ENCODE results near the gene PPIL1. TPM values are rescaled to one million over a fixed set of nuclear protein-coding genes. Genes with fewer than 3 reads are reported as not detected.

Gene PPIL1
- total and polyA plus RNA-seq, 4 donors = 15.8 to 23.9 (median 20.3) TPM

GRCh38 chr6:36820700-36821580, 53.7 kb downstream of the PPIL1 start:
- Histone ChIP-seq H3K9me3 (ENCODE audit: control insufficient read depth in 4 of 4, low read length in 3 of 4) (no peaks in the 10 kb centered on the region), H3K27me3 (ENCODE audit: control insufficient read depth in 4 of 4, insufficient read depth in 4 of 4, low read length in 3 of 4) (no peaks in the 10 kb centered on the region), H3K9ac (ENCODE audit: low read depth in 1 of 2, low read length in 2 of 2) (no peak overlapping the region), H3K4me3 (ENCODE audit: low read depth in 1 of 3, low read length in 3 of 3) (no peak overlapping the region), H3K4me1 (ENCODE audit: control insufficient read depth in 4 of 4, insufficient read depth in 4 of 4, low read length in 3 of 4) (no peaks in the 10 kb centered on the region), H3K27ac (ENCODE audit: low read depth in 1 of 2, low read length in 2 of 2) (no peak overlapping the region), H3K36me3 (ENCODE audit: control insufficient read depth in 4 of 4, insufficient read depth in 3 of 4, low read depth in 1 of 4, low read length in 3 of 4) (no peaks in the 10 kb centered on the region)
- TF ChIP-seq, protein P1, sequence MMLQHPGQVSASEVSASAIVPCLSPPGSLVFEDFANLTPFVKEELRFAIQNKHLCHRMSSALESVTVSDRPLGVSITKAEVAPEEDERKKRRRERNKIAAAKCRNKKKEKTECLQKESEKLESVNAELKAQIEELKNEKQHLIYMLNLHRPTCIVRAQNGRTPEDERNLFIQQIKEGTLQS (IDR thresholded peaks at IDR 0.05) = no peak
- TF ChIP-seq RAD21 (IDR thresholded peaks at IDR 0.05) (no peak), YY1 (IDR thresholded peaks at IDR 0.05) (no peak), FOXA1 (IDR thresholded peaks at IDR 0.05) (no peak), HNF4G (IDR thresholded peaks at IDR 0.05) (no peak), TAF1 (conservative IDR thresholded peaks at IDR 0.05) (no peak), HNF4A (conservative IDR thresholded peaks at IDR 0.05) (no peak), SP1 (IDR thresholded peaks at IDR 0.05) (no peak), RXRA (IDR thresholded peaks at IDR 0.05) (no peak), GABPA (IDR thresholded peaks at IDR 0.05 in 1 of 2, conservative IDR thresholded peaks at IDR 0.05 in 1 of 2) (no peak), NR2F2 (IDR thresholded peaks at IDR 0.05) (no peak), FOXA2 (IDR thresholded peaks at IDR 0.05) (no peak), EGR1 (IDR thresholded peaks at IDR 0.05; ENCODE audit: low read depth in 2 of 2) (no peak), MAX (IDR thresholded peaks at IDR 0.05) (no peak), JUND (IDR thresholded peaks at IDR 0.05) (no peak)
- TF ChIP-seq, protein P2, sequence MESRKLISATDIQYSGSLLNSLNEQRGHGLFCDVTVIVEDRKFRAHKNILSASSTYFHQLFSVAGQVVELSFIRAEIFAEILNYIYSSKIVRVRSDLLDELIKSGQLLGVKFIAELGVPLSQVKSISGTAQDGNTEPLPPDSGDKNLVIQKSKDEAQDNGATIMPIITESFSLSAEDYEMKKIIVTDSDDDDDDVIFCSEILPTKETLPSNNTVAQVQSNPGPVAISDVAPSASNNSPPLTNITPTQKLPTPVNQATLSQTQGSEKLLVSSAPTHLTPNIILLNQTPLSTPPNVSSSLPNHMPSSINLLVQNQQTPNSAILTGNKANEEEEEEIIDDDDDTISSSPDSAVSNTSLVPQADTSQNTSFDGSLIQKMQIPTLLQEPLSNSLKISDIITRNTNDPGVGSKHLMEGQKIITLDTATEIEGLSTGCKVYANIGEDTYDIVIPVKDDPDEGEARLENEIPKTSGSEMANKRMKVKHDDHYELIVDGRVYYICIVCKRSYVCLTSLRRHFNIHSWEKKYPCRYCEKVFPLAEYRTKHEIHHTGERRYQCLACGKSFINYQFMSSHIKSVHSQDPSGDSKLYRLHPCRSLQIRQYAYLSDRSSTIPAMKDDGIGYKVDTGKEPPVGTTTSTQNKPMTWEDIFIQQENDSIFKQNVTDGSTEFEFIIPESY (IDR thresholded peaks at IDR 0.05) = no peak
- TF ChIP-seq, protein P3, sequence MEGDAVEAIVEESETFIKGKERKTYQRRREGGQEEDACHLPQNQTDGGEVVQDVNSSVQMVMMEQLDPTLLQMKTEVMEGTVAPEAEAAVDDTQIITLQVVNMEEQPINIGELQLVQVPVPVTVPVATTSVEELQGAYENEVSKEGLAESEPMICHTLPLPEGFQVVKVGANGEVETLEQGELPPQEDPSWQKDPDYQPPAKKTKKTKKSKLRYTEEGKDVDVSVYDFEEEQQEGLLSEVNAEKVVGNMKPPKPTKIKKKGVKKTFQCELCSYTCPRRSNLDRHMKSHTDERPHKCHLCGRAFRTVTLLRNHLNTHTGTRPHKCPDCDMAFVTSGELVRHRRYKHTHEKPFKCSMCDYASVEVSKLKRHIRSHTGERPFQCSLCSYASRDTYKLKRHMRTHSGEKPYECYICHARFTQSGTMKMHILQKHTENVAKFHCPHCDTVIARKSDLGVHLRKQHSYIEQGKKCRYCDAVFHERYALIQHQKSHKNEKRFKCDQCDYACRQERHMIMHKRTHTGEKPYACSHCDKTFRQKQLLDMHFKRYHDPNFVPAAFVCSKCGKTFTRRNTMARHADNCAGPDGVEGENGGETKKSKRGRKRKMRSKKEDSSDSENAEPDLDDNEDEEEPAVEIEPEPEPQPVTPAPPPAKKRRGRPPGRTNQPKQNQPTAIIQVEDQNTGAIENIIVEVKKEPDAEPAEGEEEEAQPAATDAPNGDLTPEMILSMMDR (IDR thresholded peaks at IDR 0.05; ENCODE audit: low read depth, low read length, missing input control) = no peak
- TF ChIP-seq, protein P4, sequence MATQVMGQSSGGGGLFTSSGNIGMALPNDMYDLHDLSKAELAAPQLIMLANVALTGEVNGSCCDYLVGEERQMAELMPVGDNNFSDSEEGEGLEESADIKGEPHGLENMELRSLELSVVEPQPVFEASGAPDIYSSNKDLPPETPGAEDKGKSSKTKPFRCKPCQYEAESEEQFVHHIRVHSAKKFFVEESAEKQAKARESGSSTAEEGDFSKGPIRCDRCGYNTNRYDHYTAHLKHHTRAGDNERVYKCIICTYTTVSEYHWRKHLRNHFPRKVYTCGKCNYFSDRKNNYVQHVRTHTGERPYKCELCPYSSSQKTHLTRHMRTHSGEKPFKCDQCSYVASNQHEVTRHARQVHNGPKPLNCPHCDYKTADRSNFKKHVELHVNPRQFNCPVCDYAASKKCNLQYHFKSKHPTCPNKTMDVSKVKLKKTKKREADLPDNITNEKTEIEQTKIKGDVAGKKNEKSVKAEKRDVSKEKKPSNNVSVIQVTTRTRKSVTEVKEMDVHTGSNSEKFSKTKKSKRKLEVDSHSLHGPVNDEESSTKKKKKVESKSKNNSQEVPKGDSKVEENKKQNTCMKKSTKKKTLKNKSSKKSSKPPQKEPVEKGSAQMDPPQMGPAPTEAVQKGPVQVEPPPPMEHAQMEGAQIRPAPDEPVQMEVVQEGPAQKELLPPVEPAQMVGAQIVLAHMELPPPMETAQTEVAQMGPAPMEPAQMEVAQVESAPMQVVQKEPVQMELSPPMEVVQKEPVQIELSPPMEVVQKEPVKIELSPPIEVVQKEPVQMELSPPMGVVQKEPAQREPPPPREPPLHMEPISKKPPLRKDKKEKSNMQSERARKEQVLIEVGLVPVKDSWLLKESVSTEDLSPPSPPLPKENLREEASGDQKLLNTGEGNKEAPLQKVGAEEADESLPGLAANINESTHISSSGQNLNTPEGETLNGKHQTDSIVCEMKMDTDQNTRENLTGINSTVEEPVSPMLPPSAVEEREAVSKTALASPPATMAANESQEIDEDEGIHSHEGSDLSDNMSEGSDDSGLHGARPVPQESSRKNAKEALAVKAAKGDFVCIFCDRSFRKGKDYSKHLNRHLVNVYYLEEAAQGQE (IDR thresholded peaks at IDR 0.05) = no peak
- DNase-seq (ENCODE audit: low spot score) = no peak
- WGBS = 82% methylated on average over 12 of the region's 12 CpGs

Data from liver (tissue), 9 donors.